ENCODE data around the gene RAB8B. TPM values are rescaled to one million over a fixed set of nuclear protein-coding genes. Genes with fewer than 3 reads are reported as not detected.
"Not testable (repeated sequence)": the region's sequence is repeated elsewhere in the genome, so short reads cannot be mapped to it uniquely, and the experiment has no call there.

Gene RAB8B
- total RNA-seq, 3 donors from 2014 or later = 31.3 to 46.2 (median 36.7) TPM

GRCh38 chr15:63206079-63206478 lies 16.7 kb downstream of the RAB8B start:
- H3K9me3 ChIP-seq = no peaks in the 10 kb centered on the region
- H3K4me3 ChIP-seq = no peak overlapping the region
- no peaks in the 10 kb centered on the region for H3K27me3 ChIP-seq
- H3K27ac ChIP-seq = no peak overlapping the region
- no peak for DNase-seq (ENCODE audit: low spot score in 2 of 2)
- TF ChIP-seq POLR2AphosphoS5 (IDR thresholded peaks at IDR 0.05) = no peak
- no peak for TF ChIP-seq POLR2A (IDR thresholded peaks at IDR 0.05)
- no peak for TF ChIP-seq CTCF (IDR thresholded peaks at IDR 0.05)
- H3K36me3 ChIP-seq = no peaks in the 10 kb centered on the region
- no peaks in the 10 kb centered on the region for H3K4me1 ChIP-seq
- intact Hi-C loops (cut with DNase I; ENCODE audit: low total_unique reads) = no loop called here

GRCh38 chr15:63208824-63209223 lies 19.4 kb downstream of the RAB8B start:
- H3K27me3 ChIP-seq; H3K4me1 ChIP-seq; H3K4me3 ChIP-seq; intact Hi-C loops (cut with DNase I; ENCODE audit: low total_unique reads); DNase-seq (ENCODE audit: low spot score in 2 of 2); H3K36me3 ChIP-seq; H3K27ac ChIP-seq; H3K9me3 ChIP-seq: not testable (repeated sequence)

GRCh38 chr15:63210151-63211091 lies 21.0 kb downstream of the RAB8B start:
- intact Hi-C loops (cut with DNase I; ENCODE audit: low total_unique reads) = no loop called here
- peak overlapping the region; percentile 59 to 83 for H3K27ac ChIP-seq

GRCh38 chr15:63211092-63211490 lies 21.7 kb downstream of the RAB8B start:
- H3K4me1 ChIP-seq = peaks cover 0 to 9% of the 10 kb centered on the region in 2 donors
- no peak for DNase-seq (ENCODE audit: low spot score in 2 of 2)

More at GRCh38 chr15:63210151-63211091, 21.0 kb downstream of the RAB8B start:
- peaks cover 0 to 9% of the 10 kb centered on the region in 2 donors for H3K4me1 ChIP-seq
- TF ChIP-seq POLR2AphosphoS5 (IDR thresholded peaks at IDR 0.05) = no peak
- TF ChIP-seq POLR2A (IDR thresholded peaks at IDR 0.05) = no peak
- no peak for TF ChIP-seq CTCF (IDR thresholded peaks at IDR 0.05)
- H3K4me3 ChIP-seq = no peak overlapping the region
- no peaks in the 10 kb centered on the region for H3K9me3 ChIP-seq
- no peaks in the 10 kb centered on the region for H3K27me3 ChIP-seq
- H3K36me3 ChIP-seq = no peaks in the 10 kb centered on the region
- DNase-seq (ENCODE audit: low spot score in 2 of 2) = no peak

GRCh38 chr15:63211549-63211948 lies 22.1 kb downstream of the RAB8B start:
- Histone ChIP-seq H3K27me3 (no peaks in the 10 kb centered on the region), H3K27ac (peak overlapping the region; percentile 59 to 83), H3K4me3 (no peak overlapping the region), H3K4me1 (peaks cover 0 to 9% of the 10 kb centered on the region in 2 donors), H3K36me3 (no peaks in the 10 kb centered on the region), H3K9me3 (no peaks in the 10 kb centered on the region)
- intact Hi-C loops (cut with DNase I; ENCODE audit: low total_unique reads) = no loop called here
- TF ChIP-seq CTCF (IDR thresholded peaks at IDR 0.05) (no peak), POLR2A (IDR thresholded peaks at IDR 0.05) (no peak), POLR2AphosphoS5 (IDR thresholded peaks at IDR 0.05) (no peak)
- DNase-seq (ENCODE audit: low spot score in 2 of 2) = no peak

More at GRCh38 chr15:63211092-63211490, 21.7 kb downstream of the RAB8B start:
- Histone ChIP-seq H3K27me3 (no peaks in the 10 kb centered on the region), H3K36me3 (no peaks in the 10 kb centered on the region), H3K4me3 (no peak overlapping the region), H3K9me3 (no peaks in the 10 kb centered on the region), H3K27ac (peak overlapping the region; percentile 59 to 83)
- TF ChIP-seq CTCF (IDR thresholded peaks at IDR 0.05) = no peak
- intact Hi-C loops (cut with DNase I; ENCODE audit: low total_unique reads) = no loop called here

Measured in breast epithelium (tissue), 4 donors.